Peyer's patch (tissue), 4 donors: Measurements from ENCODE around the gene KCNT1.

Source experiments
- CTCF ChIP-seq, 6 experiments: fragments of 450-650 bp in 4 of 6; fragments of 200-600 bp in 2 of 6; sonication (generic) in 1 of 6; IDR thresholded peaks; one replicate each; pipeline ENCODE4 v1.5.1; 2017 to 2019; ENCODE audit warnings: antibody characterized with exemption in 6 of 6, mild to moderate bottlenecking in 3 of 6, moderate library complexity in 1 of 6
- POLR2A ChIP-seq, 2 donors: fragments of 450-650 bp; IDR thresholded peaks; one replicate each; pipeline ENCODE4 v1.5.1; 2017; ENCODE audit warnings: antibody characterized with exemption in 2 of 2, mild to moderate bottlenecking in 2 of 2, moderate library complexity in 2 of 2

- no peak for TF ChIP-seq CTCF (IDR thresholded peaks at IDR 0.05)
- no peak for TF ChIP-seq POLR2A (IDR thresholded peaks at IDR 0.05)
Observed at GRCh38 chr9:135750786-135751185, 48.8 kb downstream of the KCNT1 start.
